ENCODE data around the gene CA10. TPM values are rescaled to one million over a fixed set of nuclear protein-coding genes. Genes with fewer than 3 reads are reported as not detected.

CA10 gene
- total and polyA plus RNA-seq, 7 donors: 0.28 to 2.9 (median 0.49) TPM; not detected in 2

DNA sequence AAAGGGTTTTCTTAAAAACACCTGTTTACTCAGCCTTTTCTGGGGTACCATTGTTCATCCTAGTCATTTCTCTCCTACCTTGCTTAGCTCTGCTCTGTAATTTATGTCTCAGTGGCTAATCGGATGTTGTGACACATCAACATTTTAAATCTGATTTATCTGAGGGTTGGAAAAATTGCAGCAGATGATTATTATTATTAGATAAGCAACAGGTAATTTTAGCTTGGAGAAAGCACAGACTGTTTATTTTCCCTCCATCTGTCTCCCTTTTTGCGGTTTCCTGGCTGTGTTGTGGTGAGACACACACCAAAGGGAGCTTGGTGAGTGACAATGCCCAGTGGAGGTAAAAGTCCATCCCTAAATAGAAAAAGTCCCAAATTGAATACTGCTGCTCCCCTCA is 508.3 kb downstream of the CA10 start:
- WGBS, 2 donors: 82 to 86% methylated on average over 2 of the region's 2 CpGs

DNA sequence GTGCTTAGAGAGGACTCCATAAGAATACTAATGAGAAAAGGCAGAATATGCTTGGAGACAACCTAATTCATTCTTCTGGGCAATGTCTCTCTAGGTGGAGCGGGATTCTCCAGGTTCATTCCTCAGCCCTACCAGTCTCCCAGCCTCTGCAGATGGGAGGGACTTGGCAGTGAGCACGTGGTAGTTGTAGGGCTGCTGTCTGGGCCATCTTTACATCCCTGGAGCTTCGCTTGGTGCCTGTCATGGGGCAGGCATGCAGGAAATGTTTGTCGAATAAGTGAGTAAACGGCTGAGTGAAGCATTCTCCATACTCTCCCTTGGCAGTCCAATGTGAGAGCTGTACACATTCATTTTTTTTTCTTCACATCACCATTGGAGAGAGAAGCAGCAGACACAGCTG is 510.7 kb downstream of the CA10 start:
- TF ChIP-seq, protein P1, sequence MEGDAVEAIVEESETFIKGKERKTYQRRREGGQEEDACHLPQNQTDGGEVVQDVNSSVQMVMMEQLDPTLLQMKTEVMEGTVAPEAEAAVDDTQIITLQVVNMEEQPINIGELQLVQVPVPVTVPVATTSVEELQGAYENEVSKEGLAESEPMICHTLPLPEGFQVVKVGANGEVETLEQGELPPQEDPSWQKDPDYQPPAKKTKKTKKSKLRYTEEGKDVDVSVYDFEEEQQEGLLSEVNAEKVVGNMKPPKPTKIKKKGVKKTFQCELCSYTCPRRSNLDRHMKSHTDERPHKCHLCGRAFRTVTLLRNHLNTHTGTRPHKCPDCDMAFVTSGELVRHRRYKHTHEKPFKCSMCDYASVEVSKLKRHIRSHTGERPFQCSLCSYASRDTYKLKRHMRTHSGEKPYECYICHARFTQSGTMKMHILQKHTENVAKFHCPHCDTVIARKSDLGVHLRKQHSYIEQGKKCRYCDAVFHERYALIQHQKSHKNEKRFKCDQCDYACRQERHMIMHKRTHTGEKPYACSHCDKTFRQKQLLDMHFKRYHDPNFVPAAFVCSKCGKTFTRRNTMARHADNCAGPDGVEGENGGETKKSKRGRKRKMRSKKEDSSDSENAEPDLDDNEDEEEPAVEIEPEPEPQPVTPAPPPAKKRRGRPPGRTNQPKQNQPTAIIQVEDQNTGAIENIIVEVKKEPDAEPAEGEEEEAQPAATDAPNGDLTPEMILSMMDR (IDR thresholded peaks at IDR 0.05): no peak
- Histone ChIP-seq H3K4me3 (no peak overlapping the region), H3K27ac (no peak overlapping the region), H3K27me3 (no peaks in the 10 kb centered on the region), H3K4me1 (no peaks in the 10 kb centered on the region), H3K36me3 (no peaks in the 10 kb centered on the region), H3K9me3 (no peaks in the 10 kb centered on the region)
- intact Hi-C loops (cut with DNase I): no loop called here
- 65 to 67% methylated on average over 5 of the region's 5 CpGs for WGBS, 2 donors
- no peak for DNase-seq

More for the DNA sequence above, 508.3 kb downstream of the CA10 start:
- Histone ChIP-seq H3K4me3 (no peak overlapping the region), H3K9me3 (no peaks in the 10 kb centered on the region), H3K27me3 (no peaks in the 10 kb centered on the region), H3K36me3 (no peaks in the 10 kb centered on the region), H3K27ac (no peak overlapping the region), H3K4me1 (no peaks in the 10 kb centered on the region)
- TF ChIP-seq POLR2AphosphoS5 (IDR thresholded peaks at IDR 0.05) (no peak), EP300 (IDR thresholded peaks at IDR 0.05) (no peak), POLR2A (IDR thresholded peaks at IDR 0.05) (no peak)
- TF ChIP-seq, protein P1 (IDR thresholded peaks at IDR 0.05): no peak
- intact Hi-C loops (cut with DNase I): no loop called here
- DNase-seq: no peak

DNA sequence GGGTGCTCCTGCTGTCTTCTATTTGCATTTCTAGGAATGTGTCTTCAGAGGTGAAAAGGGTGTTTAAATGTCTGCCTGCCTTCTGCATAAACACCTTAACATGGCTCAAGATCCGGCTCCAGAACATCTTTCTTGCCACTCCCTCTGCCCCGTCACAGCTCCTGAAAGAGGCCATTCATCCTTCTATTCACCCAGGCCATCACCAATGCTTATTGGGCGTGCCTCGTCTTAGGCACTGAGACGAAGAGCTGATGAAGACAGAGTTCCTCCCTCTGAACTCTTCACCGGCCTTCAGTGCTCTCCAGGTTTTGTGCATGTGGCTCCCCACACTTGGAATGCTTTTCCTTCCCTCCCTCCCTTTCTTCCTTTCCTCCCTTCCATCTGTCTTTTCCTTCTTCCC is 511.4 kb downstream of the CA10 start:
- no peak overlapping the region for H3K4me3 ChIP-seq
- no peak for DNase-seq
- H3K36me3 ChIP-seq: no peaks in the 10 kb centered on the region
- no peaks in the 10 kb centered on the region for H3K27me3 ChIP-seq
- no peaks in the 10 kb centered on the region for H3K4me1 ChIP-seq
- intact Hi-C loops (cut with DNase I): no loop called here
- H3K9me3 ChIP-seq: no peaks in the 10 kb centered on the region
- TF ChIP-seq POLR2AphosphoS5 (IDR thresholded peaks at IDR 0.05) (no peak), POLR2A (IDR thresholded peaks at IDR 0.05) (no peak), EP300 (IDR thresholded peaks at IDR 0.05) (no peak)
- TF ChIP-seq, protein P1 (IDR thresholded peaks at IDR 0.05): no peak
- 43 to 63% methylated on average over 6 of the region's 6 CpGs for WGBS, 2 donors
- no peak overlapping the region for H3K27ac ChIP-seq

DNA sequence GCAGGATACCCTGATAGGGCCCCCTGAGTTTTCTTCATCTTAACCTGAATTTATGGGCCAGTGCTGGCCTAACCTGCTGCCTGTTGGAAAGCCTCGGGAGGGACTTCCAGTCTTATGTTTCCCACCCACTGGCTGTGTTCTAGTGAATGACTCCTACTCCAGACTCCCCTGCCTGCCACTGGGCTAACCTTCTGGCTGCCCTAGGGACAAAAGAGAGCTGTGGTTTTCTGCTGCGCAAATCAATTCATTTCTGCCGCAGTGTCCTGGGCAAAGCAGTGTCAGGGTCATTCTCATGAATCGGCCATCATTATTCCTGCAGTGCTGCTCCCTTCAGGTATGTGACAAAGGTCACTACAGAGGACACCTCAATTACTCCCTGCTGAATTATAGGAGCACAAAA is 512.0 kb downstream of the CA10 start:
- no peaks in the 10 kb centered on the region for H3K9me3 ChIP-seq
- DNase-seq: no peak
- no peak overlapping the region for H3K4me3 ChIP-seq
- intact Hi-C loops (cut with DNase I): no loop called here
- TF ChIP-seq, protein P1 (IDR thresholded peaks at IDR 0.05): no peak
- no peak for TF ChIP-seq POLR2AphosphoS5 (IDR thresholded peaks at IDR 0.05)
- no peak for TF ChIP-seq POLR2A (IDR thresholded peaks at IDR 0.05)
- no peak for TF ChIP-seq EP300 (IDR thresholded peaks at IDR 0.05)
- WGBS, 2 donors: 64 to 65% methylated on average over 4 of the region's 4 CpGs
- H3K4me1 ChIP-seq: no peaks in the 10 kb centered on the region
- no peaks in the 10 kb centered on the region for H3K27me3 ChIP-seq
- H3K36me3 ChIP-seq: no peaks in the 10 kb centered on the region
- H3K27ac ChIP-seq: no peak overlapping the region

DNA sequence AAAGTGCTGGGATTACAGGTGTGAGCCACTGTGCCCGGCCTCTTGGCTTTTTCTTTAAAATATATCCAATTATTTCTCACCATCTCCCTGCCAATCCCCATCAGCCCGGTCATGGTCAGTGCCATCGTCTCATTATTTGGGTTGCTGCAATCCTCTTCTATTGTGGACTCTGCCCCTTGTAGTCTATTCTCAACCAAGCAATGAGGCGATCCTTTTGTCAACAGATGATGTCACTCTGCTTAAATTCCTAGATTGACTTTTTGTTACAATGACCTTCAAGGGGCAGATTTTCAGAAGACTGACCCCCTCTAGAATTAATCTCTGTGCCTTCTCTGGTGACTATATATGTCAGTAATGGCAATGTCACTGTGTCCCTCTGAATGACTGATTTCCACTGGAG is 513.5 kb downstream of the CA10 start:
- no peak for DNase-seq
- no peaks in the 10 kb centered on the region for H3K4me1 ChIP-seq
- H3K4me3 ChIP-seq: no peak overlapping the region
- TF ChIP-seq POLR2A (IDR thresholded peaks at IDR 0.05): no peak
- no peak for TF ChIP-seq EP300 (IDR thresholded peaks at IDR 0.05)
- TF ChIP-seq, protein P1 (IDR thresholded peaks at IDR 0.05): no peak
- no peak for TF ChIP-seq POLR2AphosphoS5 (IDR thresholded peaks at IDR 0.05)
- WGBS, 2 donors: 50 to 76% methylated on average over 4 of the region's 4 CpGs
- intact Hi-C loops (cut with DNase I): no loop called here
- H3K27me3 ChIP-seq: no peaks in the 10 kb centered on the region
- H3K27ac ChIP-seq: no peak overlapping the region
- H3K9me3 ChIP-seq: no peaks in the 10 kb centered on the region
- H3K36me3 ChIP-seq: no peaks in the 10 kb centered on the region

Measured in sigmoid colon (tissue), 7 donors.